ENCODE data around the gene LIMS2. TPM values are rescaled to one million over a fixed set of nuclear protein-coding genes. Genes with fewer than 3 reads are reported as not detected.

The LIMS2 gene
- polyA plus RNA-seq, 3 donors: 16.4 to 16.5 (median 16.4) TPM

DNA sequence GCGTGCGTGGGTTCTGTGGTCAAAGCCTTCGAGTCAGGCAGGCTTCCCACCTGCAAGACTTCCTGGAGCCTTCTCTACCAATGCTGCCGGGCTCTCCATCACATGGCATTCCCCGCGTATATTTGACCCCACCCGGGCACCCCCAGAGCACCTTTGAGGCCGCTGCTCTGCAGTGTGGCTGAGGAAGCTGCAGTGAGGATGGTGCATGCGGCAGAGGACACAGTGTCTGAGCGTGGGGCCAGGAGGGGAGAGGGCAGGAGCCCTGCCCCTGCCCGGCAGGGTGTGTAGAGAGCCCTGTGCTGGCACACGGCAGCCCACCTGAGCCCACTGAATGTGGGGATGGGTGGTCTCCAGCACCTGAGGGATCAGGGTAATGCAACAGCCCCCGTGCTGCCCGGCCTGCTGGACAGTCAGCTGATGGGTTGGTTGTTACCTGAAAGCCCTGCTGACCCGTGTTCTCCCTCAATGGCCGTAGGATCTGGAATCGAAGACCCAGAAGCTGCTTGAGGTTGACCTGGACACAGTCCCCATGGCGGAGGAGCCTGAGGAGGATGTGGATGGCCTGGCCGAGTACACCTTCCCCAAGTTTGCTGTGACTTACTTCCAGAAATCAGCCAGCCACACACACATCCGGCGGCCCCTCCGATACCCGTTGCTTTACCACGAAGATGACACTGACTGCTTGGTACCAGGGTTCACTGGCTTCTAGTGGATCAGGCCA lies 66.1 kb downstream of the LIMS2 start:
- no peak for DNase-seq (ENCODE audit: low read depth in 3 of 3, low spot score in 2 of 3)

DNA sequence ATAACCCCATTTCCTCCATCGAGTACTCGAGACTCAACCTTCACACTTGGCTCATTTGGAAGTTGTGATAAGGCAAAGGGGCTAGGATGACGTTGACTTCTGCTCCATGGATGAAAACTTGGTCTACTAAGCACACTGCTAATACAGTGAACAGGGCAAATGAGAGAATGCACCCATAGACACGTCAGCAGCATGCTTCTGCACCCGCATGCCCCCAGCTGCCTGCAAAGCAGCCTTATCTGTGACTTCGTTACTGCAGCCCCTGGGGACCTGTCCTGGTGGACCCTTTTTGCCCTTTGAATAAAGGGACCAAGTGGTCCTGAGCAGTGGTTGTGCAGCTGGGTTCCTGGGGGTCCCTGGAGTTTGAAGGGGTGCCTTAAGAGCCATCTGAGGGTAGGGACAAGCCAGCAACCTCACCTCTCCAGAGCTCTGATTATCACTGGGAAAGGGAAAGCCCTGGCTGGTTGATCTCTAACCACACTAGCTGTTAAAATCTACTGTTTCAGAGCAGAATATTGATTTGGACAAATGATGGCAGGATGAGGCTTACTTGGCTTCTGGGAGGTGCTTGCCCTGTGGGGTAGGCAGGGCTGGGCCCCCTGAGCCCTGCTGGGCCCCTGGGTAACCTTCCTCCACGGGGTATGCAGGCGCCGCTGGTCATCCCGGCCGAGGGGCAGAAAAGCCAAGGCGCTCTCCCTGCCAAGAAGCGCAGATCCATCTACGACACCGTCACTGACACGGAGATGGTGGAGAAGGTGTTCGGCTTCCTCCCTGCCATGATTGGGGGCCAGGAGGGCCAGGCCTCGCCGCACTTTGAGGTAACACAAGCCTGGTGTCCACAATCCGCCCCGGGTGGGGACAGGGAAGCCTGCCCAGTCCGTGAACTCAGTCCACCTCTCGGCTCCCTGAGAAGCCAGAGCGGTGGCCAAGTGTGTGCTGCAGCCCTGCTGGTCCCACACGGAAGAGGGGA lies 67.0 kb downstream of the LIMS2 start:
- DNase-seq (ENCODE audit: low read depth in 3 of 3, low spot score in 2 of 3): no peak

- DNase-seq (ENCODE audit: low read depth in 3 of 3, low spot score in 2 of 3): no peak
Observed at GRCh38 chr2:127607399-127607908, 67.9 kb downstream of the LIMS2 start.

DNA sequence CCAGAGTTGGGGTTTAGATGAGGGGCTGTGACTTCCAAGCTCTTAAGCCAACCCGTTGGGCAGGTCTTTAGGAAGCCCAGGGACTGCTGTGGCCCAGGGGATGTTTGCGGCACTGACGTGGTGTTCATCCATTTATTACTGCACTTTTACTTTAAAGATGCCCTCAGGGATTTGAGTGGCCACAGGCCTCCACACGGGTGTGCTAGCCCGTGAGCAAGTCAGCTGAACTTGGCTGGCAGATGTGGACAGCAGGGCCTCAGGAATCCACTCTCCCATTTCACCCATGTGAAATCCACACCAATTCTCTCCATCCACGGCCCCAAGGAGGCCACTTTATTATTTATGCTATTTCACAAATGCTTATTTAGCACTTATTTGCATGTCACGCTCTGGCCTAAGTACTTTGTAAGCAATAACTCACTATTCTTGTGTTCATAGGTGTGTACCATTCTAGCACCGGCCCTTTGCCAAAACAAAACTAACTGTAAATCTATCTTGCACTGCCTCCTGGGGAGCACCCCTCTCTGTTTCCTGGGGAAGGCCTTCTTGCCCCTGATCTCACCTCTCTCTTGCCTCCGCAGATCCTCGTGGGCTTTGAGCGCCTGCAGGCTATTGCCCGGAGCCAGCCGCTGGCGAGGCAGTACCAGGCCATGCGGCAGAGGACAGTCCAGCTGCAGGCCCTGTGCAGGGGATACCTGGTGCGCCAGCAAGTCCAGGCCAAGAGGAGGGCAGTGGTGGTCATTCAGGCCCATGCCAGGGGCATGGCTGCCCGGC lies 68.5 kb downstream of the LIMS2 start:
- DNase-seq (ENCODE audit: low read depth in 3 of 3, low spot score in 2 of 3): no peak

DNA sequence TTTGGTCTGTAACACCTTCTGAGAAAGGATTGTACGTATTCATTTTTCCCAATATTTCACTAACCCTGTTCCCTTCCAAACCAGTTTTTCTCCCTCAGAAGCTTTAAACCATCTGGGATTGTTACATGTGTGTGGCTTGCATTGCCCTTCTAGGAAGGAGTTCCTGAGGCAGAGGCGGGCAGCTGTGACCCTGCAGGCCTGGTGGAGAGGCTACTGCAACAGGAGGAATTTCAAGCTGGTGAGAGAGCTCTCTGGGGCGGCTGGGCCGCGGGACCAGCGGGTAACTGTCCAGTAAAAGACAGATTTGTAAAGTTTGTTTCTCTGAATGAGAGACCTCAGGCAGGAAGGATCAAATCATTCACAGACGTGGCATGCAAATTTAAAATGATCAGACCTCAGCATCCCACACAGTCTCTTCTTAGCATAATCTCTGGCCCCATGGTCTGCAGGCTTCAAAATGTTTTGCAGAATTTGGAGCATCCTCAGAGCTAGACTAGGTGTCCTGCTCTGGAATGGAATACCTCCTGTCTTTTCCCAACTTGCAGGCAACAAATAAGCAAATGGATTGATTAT lies 69.6 kb downstream of the LIMS2 start:
- no peak for DNase-seq (ENCODE audit: low read depth in 3 of 3, low spot score in 2 of 3)

- DNase-seq (ENCODE audit: low read depth in 3 of 3, low spot score in 2 of 3): no peak
Observed at GRCh38 chr2:127604986-127605385, 70.3 kb downstream of the LIMS2 start.

- DNase-seq (ENCODE audit: low read depth in 3 of 3, low spot score in 2 of 3): no peak
Observed at GRCh38 chr2:127599211-127599610, 76.1 kb downstream of the LIMS2 start.

GRCh38 chr2:127598711-127599110 lies 76.6 kb downstream of the LIMS2 start:
- DNase-seq (ENCODE audit: low read depth in 3 of 3, low spot score in 2 of 3): no peak

DNA sequence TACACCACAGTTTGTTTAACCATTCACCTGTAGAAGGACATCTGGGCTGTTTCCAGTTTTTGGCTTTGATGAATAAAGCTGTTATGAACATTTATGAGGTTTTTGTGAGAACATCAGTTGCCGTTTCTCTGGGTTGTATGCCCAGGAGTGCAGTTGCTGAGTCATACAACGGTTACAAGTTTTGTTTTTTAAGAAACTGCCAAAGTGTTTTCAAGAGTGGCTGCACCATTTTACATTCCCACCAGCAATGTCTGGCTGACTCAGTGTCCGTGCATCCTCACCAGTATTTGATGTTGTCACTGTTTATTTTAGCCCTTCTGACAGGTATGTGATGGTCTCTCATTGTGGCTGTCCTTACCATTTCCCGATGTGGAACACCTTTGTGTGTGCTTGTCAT lies 77.3 kb downstream of the LIMS2 start:
- DNase-seq (ENCODE audit: low read depth in 3 of 3, low spot score in 2 of 3): no peak

- no peak for DNase-seq (ENCODE audit: low read depth in 3 of 3, low spot score in 2 of 3)
Observed at GRCh38 chr2:127597046-127597983, 78.0 kb downstream of the LIMS2 start.

- no peak for DNase-seq (ENCODE audit: low read depth in 3 of 3, low spot score in 2 of 3)
Observed at GRCh38 chr2:127596311-127597045, 78.9 kb downstream of the LIMS2 start.

- DNase-seq (ENCODE audit: low read depth in 3 of 3, low spot score in 2 of 3): no peak
Observed at GRCh38 chr2:127594116-127594591, 81.2 kb downstream of the LIMS2 start.

DNA sequence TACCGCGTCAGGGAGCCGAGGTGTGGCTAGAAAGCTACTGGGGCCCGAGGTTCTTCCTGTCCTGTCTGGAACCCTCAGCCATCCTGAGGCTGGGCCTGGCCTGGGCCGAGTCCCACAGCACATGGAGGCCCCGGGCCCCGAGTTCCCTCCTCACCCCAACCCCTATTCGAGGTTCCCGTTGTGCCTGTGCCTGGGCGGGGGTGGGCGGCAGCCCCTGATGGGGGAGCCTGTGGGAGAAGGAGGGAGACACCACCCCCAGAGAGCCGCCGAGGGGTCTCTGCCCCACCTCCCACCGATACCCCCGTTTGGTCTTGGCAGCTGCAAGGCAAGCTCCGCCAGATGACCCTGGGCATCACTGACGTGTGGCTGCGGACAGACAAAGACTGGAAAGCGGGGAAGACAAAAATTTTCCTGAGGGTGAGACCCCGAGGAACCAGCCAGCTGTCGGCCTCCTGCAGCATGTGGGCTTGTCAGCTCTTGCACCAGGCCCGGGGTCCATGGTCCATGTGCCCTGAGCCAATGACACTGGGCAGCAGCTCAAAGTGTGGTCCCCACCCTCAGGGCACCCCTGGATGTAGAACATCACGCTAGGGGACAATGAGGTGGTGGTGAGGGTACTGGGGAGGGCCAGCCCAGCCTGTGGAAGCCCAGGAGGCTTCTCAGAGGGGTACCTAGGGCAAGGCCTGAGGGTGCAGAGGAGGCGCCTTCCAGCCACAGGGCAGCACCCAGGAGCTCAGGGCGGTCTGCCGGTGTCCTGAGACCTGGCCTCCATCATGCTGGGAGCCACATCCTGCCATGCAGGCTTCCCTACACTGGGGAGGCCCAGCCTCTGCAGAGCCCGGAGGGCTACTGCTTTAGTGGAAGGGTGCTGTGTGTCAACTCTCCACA lies 81.9 kb downstream of the LIMS2 start:
- no peak for DNase-seq (ENCODE audit: low read depth in 3 of 3, low spot score in 2 of 3)

DNA sequence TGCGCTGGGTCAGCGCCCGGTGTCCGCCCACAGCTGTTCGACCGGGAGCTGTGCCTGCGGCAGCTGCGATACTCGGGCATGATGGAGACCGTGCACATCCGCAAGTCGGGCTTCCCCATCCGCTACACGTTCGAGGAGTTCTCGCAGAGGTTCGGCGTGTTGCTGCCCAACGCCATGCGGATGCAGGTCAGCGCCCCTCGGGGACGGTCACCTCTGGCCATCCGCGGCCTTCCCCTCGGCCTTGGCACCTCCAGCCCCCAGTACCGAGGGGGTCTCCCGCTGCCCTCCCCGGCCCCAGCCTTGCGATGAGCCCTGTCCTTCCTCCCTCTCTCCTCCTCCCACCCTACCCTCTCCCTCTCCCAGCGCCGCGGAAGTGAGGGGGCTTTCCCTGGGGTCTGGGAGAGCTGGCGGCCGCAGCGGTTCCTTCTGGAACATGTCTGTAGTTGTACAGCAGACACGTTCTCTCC lies 82.5 kb downstream of the LIMS2 start:
- DNase-seq (ENCODE audit: low read depth in 3 of 3, low spot score in 2 of 3): no peak

DNA sequence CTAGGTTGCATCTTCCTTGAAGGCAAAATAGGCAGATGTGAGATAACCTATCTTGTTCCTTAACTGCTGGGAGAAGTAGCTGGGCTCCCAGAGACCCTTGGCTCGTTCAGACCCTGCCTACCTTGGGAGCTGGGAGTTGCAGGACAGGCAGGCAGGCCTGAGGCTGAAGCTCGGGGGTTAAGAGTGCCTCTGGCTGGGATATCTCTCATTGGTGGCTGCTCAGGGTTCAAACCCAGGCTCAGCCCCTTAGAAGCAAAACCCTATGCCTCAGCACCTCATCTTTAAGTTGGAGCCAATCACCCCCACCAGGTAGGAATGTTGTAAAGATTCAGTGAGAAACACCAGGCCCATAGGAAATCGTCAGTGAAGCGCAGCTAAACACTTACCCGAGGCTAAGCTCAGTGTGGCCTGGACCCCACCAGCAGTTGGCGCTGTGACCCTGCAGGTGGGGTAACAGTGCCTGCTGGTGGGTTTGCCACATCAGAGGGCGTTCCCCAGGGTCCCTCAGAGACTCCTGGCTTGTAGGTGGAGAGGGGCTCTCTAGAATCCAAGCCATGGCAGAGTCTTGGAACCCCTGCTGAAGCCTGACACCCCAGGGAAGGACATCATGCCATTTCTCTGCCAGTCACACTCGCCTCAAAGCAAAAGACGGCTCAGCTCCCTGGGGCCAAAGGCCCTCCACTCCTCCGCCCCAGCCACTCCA lies 84.0 kb downstream of the LIMS2 start:
- DNase-seq (ENCODE audit: low read depth in 3 of 3, low spot score in 2 of 3): peak in 2 of 3 donors; percentile 18 to 50

- DNase-seq (ENCODE audit: low read depth in 3 of 3, low spot score in 2 of 3): no peak
Observed at GRCh38 chr2:127590386-127591190, 84.7 kb downstream of the LIMS2 start.
